ENCODE data around the gene ANO2.

DNA sequence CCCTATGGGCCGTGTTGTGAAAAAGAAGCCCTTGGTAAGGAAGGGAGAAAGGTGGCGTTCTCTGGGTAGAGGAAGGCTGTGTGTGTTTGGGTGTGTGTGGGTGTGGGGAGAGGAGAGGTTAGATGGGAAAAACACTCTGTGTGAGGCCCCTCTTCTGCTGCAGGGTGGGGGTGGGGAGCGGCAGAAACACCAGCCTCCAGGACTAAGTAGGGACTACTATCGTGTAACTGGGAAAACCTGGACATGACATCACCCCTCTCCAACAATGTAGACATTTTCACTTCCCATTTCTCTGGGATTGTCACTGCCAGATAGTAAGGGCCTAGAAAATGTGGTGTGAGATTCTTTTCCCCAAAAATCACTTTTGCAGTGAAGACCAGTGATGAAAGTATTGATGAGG lies 308.2 kb downstream of the ANO2 start:
- TF ChIP-seq EP300 (IDR thresholded peaks at IDR 0.05; ENCODE audit: borderline replicate concordance), result no peak
- TF ChIP-seq RAD21 (IDR thresholded peaks at IDR 0.05; ENCODE audit: low read depth), result no peak
- TF ChIP-seq FOXM1 (IDR thresholded peaks at IDR 0.05; ENCODE audit: borderline replicate concordance, low read depth), result no peak
- no peak for TF ChIP-seq CEBPB (IDR thresholded peaks at IDR 0.05)
- no peak for TF ChIP-seq MAX (IDR thresholded peaks at IDR 0.05)
- TF ChIP-seq ZBTB7A (IDR thresholded peaks at IDR 0.05; ENCODE audit: low read depth), result no peak
- TF ChIP-seq, protein P1, sequence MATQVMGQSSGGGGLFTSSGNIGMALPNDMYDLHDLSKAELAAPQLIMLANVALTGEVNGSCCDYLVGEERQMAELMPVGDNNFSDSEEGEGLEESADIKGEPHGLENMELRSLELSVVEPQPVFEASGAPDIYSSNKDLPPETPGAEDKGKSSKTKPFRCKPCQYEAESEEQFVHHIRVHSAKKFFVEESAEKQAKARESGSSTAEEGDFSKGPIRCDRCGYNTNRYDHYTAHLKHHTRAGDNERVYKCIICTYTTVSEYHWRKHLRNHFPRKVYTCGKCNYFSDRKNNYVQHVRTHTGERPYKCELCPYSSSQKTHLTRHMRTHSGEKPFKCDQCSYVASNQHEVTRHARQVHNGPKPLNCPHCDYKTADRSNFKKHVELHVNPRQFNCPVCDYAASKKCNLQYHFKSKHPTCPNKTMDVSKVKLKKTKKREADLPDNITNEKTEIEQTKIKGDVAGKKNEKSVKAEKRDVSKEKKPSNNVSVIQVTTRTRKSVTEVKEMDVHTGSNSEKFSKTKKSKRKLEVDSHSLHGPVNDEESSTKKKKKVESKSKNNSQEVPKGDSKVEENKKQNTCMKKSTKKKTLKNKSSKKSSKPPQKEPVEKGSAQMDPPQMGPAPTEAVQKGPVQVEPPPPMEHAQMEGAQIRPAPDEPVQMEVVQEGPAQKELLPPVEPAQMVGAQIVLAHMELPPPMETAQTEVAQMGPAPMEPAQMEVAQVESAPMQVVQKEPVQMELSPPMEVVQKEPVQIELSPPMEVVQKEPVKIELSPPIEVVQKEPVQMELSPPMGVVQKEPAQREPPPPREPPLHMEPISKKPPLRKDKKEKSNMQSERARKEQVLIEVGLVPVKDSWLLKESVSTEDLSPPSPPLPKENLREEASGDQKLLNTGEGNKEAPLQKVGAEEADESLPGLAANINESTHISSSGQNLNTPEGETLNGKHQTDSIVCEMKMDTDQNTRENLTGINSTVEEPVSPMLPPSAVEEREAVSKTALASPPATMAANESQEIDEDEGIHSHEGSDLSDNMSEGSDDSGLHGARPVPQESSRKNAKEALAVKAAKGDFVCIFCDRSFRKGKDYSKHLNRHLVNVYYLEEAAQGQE (IDR thresholded peaks at IDR 0.05; ENCODE audit: low read depth), result no peak
- no peak for TF ChIP-seq TAF1 (IDR thresholded peaks at IDR 0.05; ENCODE audit: low read depth)
- TF ChIP-seq CREB1 (IDR thresholded peaks at IDR 0.05; ENCODE audit: low read depth), result no peak
- TF ChIP-seq YY1 (IDR thresholded peaks at IDR 0.05; ENCODE audit: low read depth), result no peak
- no peak for TF ChIP-seq USF1 (IDR thresholded peaks at IDR 0.05)
- no peak for TF ChIP-seq NFIC (IDR thresholded peaks at IDR 0.05)
- no peak for TF ChIP-seq TCF12 (IDR thresholded peaks at IDR 0.05; ENCODE audit: low read depth)
- no peak for TF ChIP-seq EGR1 (IDR thresholded peaks at IDR 0.05)
